ENCODE results near the gene SLC16A10.
"Not testable (repeated sequence)": the region's sequence is repeated elsewhere in the genome, so short reads cannot be mapped to it uniquely, and the experiment has no call there.

SLC16A10 gene

GRCh38 chr6:111131018-111131417 is 43.7 kb downstream of the SLC16A10 start:
- not testable (repeated sequence) for DNase-seq (ENCODE audit: low read depth in 3 of 3, low spot score in 1 of 3)

- not testable (repeated sequence) for DNase-seq (ENCODE audit: low read depth in 3 of 3, low spot score in 1 of 3)
Measured at GRCh38 chr6:111132669-111133068, 45.4 kb downstream of the SLC16A10 start.

- not testable (repeated sequence) for DNase-seq (ENCODE audit: low read depth in 3 of 3, low spot score in 1 of 3)
Measured at GRCh38 chr6:111134236-111134869, 47.0 kb downstream of the SLC16A10 start.

GRCh38 chr6:111137489-111138093 is 50.3 kb downstream of the SLC16A10 start:
- not testable (repeated sequence) for DNase-seq (ENCODE audit: low read depth in 3 of 3, low spot score in 1 of 3)

GRCh38 chr6:111147440-111147839 is 60.1 kb downstream of the SLC16A10 start:
- no peak for DNase-seq (ENCODE audit: low read depth in 3 of 3, low spot score in 1 of 3)

GRCh38 chr6:111148110-111148509 is 60.8 kb downstream of the SLC16A10 start:
- no peak for DNase-seq (ENCODE audit: low read depth in 3 of 3, low spot score in 1 of 3)

GRCh38 chr6:111150577-111150976 is 63.3 kb downstream of the SLC16A10 start:
- no peak for DNase-seq (ENCODE audit: low read depth in 3 of 3, low spot score in 1 of 3)

GRCh38 chr6:111154981-111155380 is 67.7 kb downstream of the SLC16A10 start:
- no peak for DNase-seq (ENCODE audit: low read depth in 3 of 3, low spot score in 1 of 3)

GRCh38 chr6:111157412-111157811 is 70.1 kb downstream of the SLC16A10 start:
- no peak for DNase-seq (ENCODE audit: low read depth in 3 of 3, low spot score in 1 of 3)

- DNase-seq (ENCODE audit: low read depth in 3 of 3, low spot score in 1 of 3), result no peak
Measured at GRCh38 chr6:111159633-111160032, 72.3 kb downstream of the SLC16A10 start.

- DNase-seq (ENCODE audit: low read depth in 3 of 3, low spot score in 1 of 3), result no peak
Measured at GRCh38 chr6:111161650-111162049, 74.3 kb downstream of the SLC16A10 start.

GRCh38 chr6:111162504-111162903 is 75.2 kb downstream of the SLC16A10 start:
- DNase-seq (ENCODE audit: low read depth in 3 of 3, low spot score in 1 of 3), result no peak

GRCh38 chr6:111171577-111172400 is 84.5 kb downstream of the SLC16A10 start:
- no peak for DNase-seq (ENCODE audit: low read depth in 3 of 3, low spot score in 1 of 3)

GRCh38 chr6:111172563-111172962 is 85.3 kb downstream of the SLC16A10 start:
- DNase-seq (ENCODE audit: low read depth in 3 of 3, low spot score in 1 of 3), result no peak

- no peak for DNase-seq (ENCODE audit: low read depth in 3 of 3, low spot score in 1 of 3)
Measured at GRCh38 chr6:111173341-111173740, 86.0 kb downstream of the SLC16A10 start.

- DNase-seq (ENCODE audit: low read depth in 3 of 3, low spot score in 1 of 3), result no peak
Measured at GRCh38 chr6:111173946-111174345, 86.6 kb downstream of the SLC16A10 start.

GRCh38 chr6:111175109-111175508 is 87.8 kb downstream of the SLC16A10 start:
- DNase-seq (ENCODE audit: low read depth in 3 of 3, low spot score in 1 of 3), result no peak

GRCh38 chr6:111176038-111176759 is 88.9 kb downstream of the SLC16A10 start:
- no peak for DNase-seq (ENCODE audit: low read depth in 3 of 3, low spot score in 1 of 3)

GRCh38 chr6:111176760-111177099 is 89.4 kb downstream of the SLC16A10 start:
- DNase-seq (ENCODE audit: low read depth in 3 of 3, low spot score in 1 of 3), result no peak

GRCh38 chr6:111177131-111177530 is 89.8 kb downstream of the SLC16A10 start:
- no peak for DNase-seq (ENCODE audit: low read depth in 3 of 3, low spot score in 1 of 3)

- no peak for DNase-seq (ENCODE audit: low read depth in 3 of 3, low spot score in 1 of 3)
Measured at GRCh38 chr6:111183702-111184517, 96.6 kb downstream of the SLC16A10 start.
